Retinal pigment epithelial cell (primary cell): ENCODE data around the gene SLC38A8.

Experiments used
- DNase-seq: peaks from one replicate; pipeline ENCODE4 v3.0.0-alpha.2; 2010; ENCODE audit warnings: low read depth
- H3K4me3 ChIP-seq: 2 replicates; pipeline ENCODE4 v1.5.1; 2011; ENCODE audit warnings: mild to moderate bottlenecking, low read length, control low read depth, moderate library complexity
- CTCF ChIP-seq: conservative IDR thresholded peaks from 2 replicates; pipeline ENCODE4 v1.5.1; 2011; ENCODE audit warnings: low read depth, low read length, control low read depth, inconsistent platforms

SLC38A8 gene

GRCh38 chr16:84033251-84034195 lies 9.1 kb downstream of the SLC38A8 start:
- no peak for DNase-seq
- TF ChIP-seq CTCF, result no peak

GRCh38 chr16:84032458-84033178 lies 10.0 kb downstream of the SLC38A8 start:
- TF ChIP-seq CTCF, result no peak
- DNase-seq, result no peak
- no peak overlapping the region for H3K4me3 ChIP-seq

More at GRCh38 chr16:84033251-84034195, 9.1 kb downstream of the SLC38A8 start:
- no peak overlapping the region for H3K4me3 ChIP-seq

GRCh38 chr16:84031556-84031955 lies 11.0 kb downstream of the SLC38A8 start:
- no peak overlapping the region for H3K4me3 ChIP-seq
- no peak for DNase-seq
- TF ChIP-seq CTCF, result no peak

GRCh38 chr16:84029297-84030047 lies 13.1 kb downstream of the SLC38A8 start:
- TF ChIP-seq CTCF, result no peak
- no peak overlapping the region for H3K4me3 ChIP-seq
- no peak for DNase-seq

- no peak for DNase-seq
- H3K4me3 ChIP-seq, result no peak overlapping the region
- no peak for TF ChIP-seq CTCF
Measured at GRCh38 chr16:84027625-84028024, 15.0 kb downstream of the SLC38A8 start.

- no peak for TF ChIP-seq CTCF
- no peak overlapping the region for H3K4me3 ChIP-seq
- DNase-seq, result no peak
Measured at GRCh38 chr16:84026606-84027005, 16.0 kb downstream of the SLC38A8 start.
